Vagina (tissue), 2 donors: Measurements from ENCODE around the gene SWI5. TPM values are rescaled to one million over a fixed set of nuclear protein-coding genes. Genes with fewer than 3 reads are reported as not detected.
"Not testable (repeated sequence)": the region's sequence is repeated elsewhere in the genome, so short reads cannot be mapped to it uniquely, and the experiment has no call there.

Experiments
- DNase-seq, 2 donors: peaks; one replicate each; pipeline ENCODE4 v3.0.0-alpha.2; 2017; ENCODE audit errors: extremely low spot score in 2 of 2
- H3K27ac ChIP-seq: fragments of 200-600 bp; sonication (generic); one replicate; pipeline ENCODE4 v1.5.1; 2019
- H3K27me3 ChIP-seq: fragments of 200-600 bp; sonication (generic); one replicate; pipeline ENCODE4 v1.5.1; 2019
- H3K36me3 ChIP-seq, 2 donors: fragments of 200-600 bp; sonication (generic); one replicate each; pipeline ENCODE4 v1.5.1; 2017 to 2019
- H3K4me1 ChIP-seq: fragments of 200-600 bp; sonication (generic); one replicate; pipeline ENCODE4 v1.5.1; 2019
- H3K4me3 ChIP-seq, 2 donors: fragments of 200-600 bp; sonication (generic); 1 replicate in 1 of 2; 2 replicates in 1 of 2; pipeline ENCODE4 v1.5.1; 2016 to 2019
- H3K9me3 ChIP-seq: fragments of 200-600 bp; sonication (generic); one replicate; pipeline ENCODE4 v1.5.1; 2019
- CTCF ChIP-seq, 3 experiments: fragments of 450-650 bp in 2 of 3; fragments of 200-600 bp in 1 of 3; sonication (generic) in 1 of 3; IDR thresholded peaks; one replicate each; pipeline ENCODE4 v1.5.1; 2017 to 2019; ENCODE audit warnings: antibody characterized with exemption in 3 of 3, mild to moderate bottlenecking in 2 of 3, moderate library complexity in 2 of 3
- POLR2A ChIP-seq, 2 donors: fragments of 450-650 bp; IDR thresholded peaks; one replicate each; pipeline ENCODE4 v1.6.1; 2017; ENCODE audit warnings: antibody characterized with exemption in 2 of 2, mild to moderate bottlenecking in 2 of 2, moderate library complexity in 2 of 2
- POLR2AphosphoS5 ChIP-seq, 2 donors: sonication (generic); formaldehyde crosslinking; IDR thresholded peaks; one replicate each; pipeline ENCODE4 v1.9.0; 2017; ENCODE audit warnings: antibody characterized with exemption in 2 of 2, mild to moderate bottlenecking in 2 of 2, low read depth in 1 of 2; ENCODE audit not compliant: insufficient read depth in 1 of 2
- intact Hi-C: fragments of 100-400 bp; cut with DNase I; formaldehyde crosslinking; loops from one replicate; pipeline ENCODE4 v1.15.1; 2023
- total RNA-seq: library from RNA; depleted of rRNA; stranded (reverse); fragments of >200 nt; gene quantifications from one replicate; pipeline ENCODE4 v1.2.3, GENCODE V29; 2016

The SWI5 gene
- total RNA-seq, 1 donor from 2014 or later, result 42.7 TPM

- peak overlapping the region; percentile 83 for H3K27ac ChIP-seq
- H3K27me3 ChIP-seq, result no peaks in the 10 kb centered on the region
- intact Hi-C loops, result no loop called here
- peak overlapping the region; percentile 89 to 92 for H3K4me3 ChIP-seq
- TF ChIP-seq POLR2AphosphoS5 (IDR thresholded peaks at IDR 0.05; ENCODE audit: insufficient read depth in 1 of 2, low read depth in 1 of 2), result no peak
- TF ChIP-seq CTCF (IDR thresholded peaks at IDR 0.05), result no peak
- TF ChIP-seq POLR2A (IDR thresholded peaks at IDR 0.05), result no peak
- peaks cover 0 to 16% of the 10 kb centered on the region in 2 donors for H3K36me3 ChIP-seq
- no peak for DNase-seq
- no peaks in the 10 kb centered on the region for H3K9me3 ChIP-seq
- H3K4me1 ChIP-seq, result peaks cover 40% of the 10 kb centered on the region
Measured at GRCh38 chr9:128276574-128277270, 646 bp downstream of the SWI5 start.

GRCh38 chr9:128279088-128280073 lies 3.3 kb downstream of the SWI5 start:
- H3K27ac ChIP-seq, H3K4me3 ChIP-seq, H3K36me3 ChIP-seq, intact Hi-C loops, DNase-seq, H3K27me3 ChIP-seq, H3K9me3 ChIP-seq: not testable (repeated sequence)
- H3K4me1 ChIP-seq, result peaks cover 24% of the 10 kb centered on the region

- DNase-seq, result no peak
- no peaks in the 10 kb centered on the region for H3K27me3 ChIP-seq
- H3K36me3 ChIP-seq, result no peaks in the 10 kb centered on the region
- H3K9me3 ChIP-seq, result no peaks in the 10 kb centered on the region
- no peak overlapping the region for H3K27ac ChIP-seq
- peaks cover 17% of the 10 kb centered on the region for H3K4me1 ChIP-seq
- intact Hi-C loops, result no loop called here
- no peak for TF ChIP-seq POLR2AphosphoS5 (IDR thresholded peaks at IDR 0.05; ENCODE audit: insufficient read depth in 1 of 2, low read depth in 1 of 2)
- TF ChIP-seq CTCF (IDR thresholded peaks at IDR 0.05), result no peak
- TF ChIP-seq POLR2A (IDR thresholded peaks at IDR 0.05), result no peak
- H3K4me3 ChIP-seq, result no peak overlapping the region
Measured at GRCh38 chr9:128280084-128280622, 4.1 kb downstream of the SWI5 start.

- H3K9me3 ChIP-seq, result no peaks in the 10 kb centered on the region
- intact Hi-C loops, result no loop called here
- no peak for TF ChIP-seq CTCF (IDR thresholded peaks at IDR 0.05)
- TF ChIP-seq POLR2AphosphoS5 (IDR thresholded peaks at IDR 0.05; ENCODE audit: insufficient read depth in 1 of 2, low read depth in 1 of 2), result no peak
- TF ChIP-seq POLR2A (IDR thresholded peaks at IDR 0.05), result no peak
- H3K36me3 ChIP-seq, result peaks cover 0 to 18% of the 10 kb centered on the region in 2 donors
- H3K4me3 ChIP-seq, result no peak overlapping the region
- H3K4me1 ChIP-seq, result peaks cover 4% of the 10 kb centered on the region
- H3K27me3 ChIP-seq, result no peaks in the 10 kb centered on the region
- H3K27ac ChIP-seq, result no peak overlapping the region
- no peak for DNase-seq
Measured at GRCh38 chr9:128282500-128282899, 6.4 kb downstream of the SWI5 start.

- no peaks in the 10 kb centered on the region for H3K9me3 ChIP-seq
- intact Hi-C loops, result no loop called here
- TF ChIP-seq CTCF (IDR thresholded peaks at IDR 0.05), result no peak
- peaks cover 0 to 23% of the 10 kb centered on the region in 2 donors for H3K36me3 ChIP-seq
- H3K4me1 ChIP-seq, result no peaks in the 10 kb centered on the region
- no peak for DNase-seq
- H3K27ac ChIP-seq, result no peak overlapping the region
- no peaks in the 10 kb centered on the region for H3K27me3 ChIP-seq
- no peak overlapping the region for H3K4me3 ChIP-seq
Measured at GRCh38 chr9:128285033-128285784, 9.1 kb downstream of the SWI5 start.
